Stimulated activated CD8-positive, alpha-beta memory T cell treated with anti-CD3 and anti-CD28 coated beads, Interleukin-2, amount 100 ng/mL, for 1 hour (primary cell): Measurements from ENCODE around the gene MAPK11.

Experiments used
- DNase-seq, 2 donors: peaks; one replicate each; pipeline ENCODE4 v3.0.0-alpha.2; 2020; ENCODE audit warnings: low read depth in 2 of 2

Gene MAPK11

GRCh38 chr22:50307890-50308596 lies 37.9 kb upstream of the MAPK11 start:
- no peak for DNase-seq

- DNase-seq = no peak
These were observed 36.9 kb upstream of the MAPK11 start, which contains the start of gene PLXNB2 for GRCh38 chr22:50306753-50307749. Gene PLXNB2, minus strand, starts transcription at chr22:50307646. Its CDS starts 17,062 bp downstream, at chr22:50290584.

DNA sequence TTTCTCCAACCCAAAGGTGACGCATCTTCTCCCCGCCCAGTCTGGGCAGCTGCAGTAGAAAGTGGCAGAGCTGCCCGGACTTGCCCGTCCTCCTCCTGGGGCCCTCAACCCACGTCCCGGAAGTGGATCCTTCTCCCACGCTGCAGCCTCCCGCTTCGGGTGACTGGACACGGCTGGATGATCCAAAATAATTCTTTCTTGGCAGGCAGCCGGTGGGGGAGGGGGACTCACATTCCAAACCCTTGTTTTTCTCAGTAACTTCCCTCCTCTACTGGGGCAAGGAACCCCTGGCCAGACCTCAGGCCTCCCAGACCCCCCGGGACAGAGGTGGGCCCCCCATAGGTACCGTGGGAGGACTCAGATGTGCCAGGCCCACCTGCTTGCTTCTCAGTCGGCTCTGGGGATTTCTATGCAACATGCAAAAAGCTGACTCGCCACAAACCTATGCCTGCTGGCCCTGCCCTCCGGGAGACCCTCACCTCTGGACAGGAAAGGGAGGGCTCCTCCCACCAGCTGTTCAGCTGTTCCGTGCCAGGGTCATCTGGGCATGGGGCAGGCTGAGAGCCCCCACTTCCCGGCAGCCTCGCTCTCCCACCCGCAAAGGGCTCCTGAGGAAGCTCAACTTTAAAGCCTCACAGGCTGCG lies 35.9 kb upstream of the MAPK11 start:
- no peak for DNase-seq

DNA sequence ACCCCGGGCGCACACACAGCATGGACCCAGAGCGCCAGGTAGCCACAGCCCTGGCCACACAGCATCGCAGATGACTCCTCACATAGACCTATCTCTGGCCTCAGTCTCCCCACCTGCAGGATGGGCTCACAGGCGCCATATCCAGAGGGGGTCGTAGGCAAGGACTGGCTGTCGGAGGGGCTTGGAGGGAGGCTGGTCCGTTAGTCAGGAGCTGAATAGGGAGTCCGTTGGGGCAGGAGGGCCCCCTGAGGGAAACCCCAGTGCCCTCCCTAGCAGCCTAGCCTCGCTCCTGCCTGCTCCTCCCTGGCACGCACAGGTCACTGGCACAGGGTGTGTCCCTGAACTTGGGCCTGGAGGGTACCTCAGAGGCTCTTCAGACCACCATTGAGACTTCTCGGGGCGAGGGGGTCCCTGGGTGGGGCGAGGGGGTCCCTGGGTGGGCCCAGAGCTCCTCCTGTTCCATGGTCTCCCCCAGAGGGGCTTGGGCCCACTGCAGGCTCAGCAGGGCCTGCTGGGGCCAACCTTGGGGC lies 35.3 kb upstream of the MAPK11 start:
- DNase-seq = no peak

- no peak for DNase-seq
These were observed 34.6 kb upstream of the MAPK11 start for GRCh38 chr22:50304528-50305392.

- DNase-seq = no peak
These were observed 33.8 kb upstream of the MAPK11 start for GRCh38 chr22:50303848-50304527.

DNA sequence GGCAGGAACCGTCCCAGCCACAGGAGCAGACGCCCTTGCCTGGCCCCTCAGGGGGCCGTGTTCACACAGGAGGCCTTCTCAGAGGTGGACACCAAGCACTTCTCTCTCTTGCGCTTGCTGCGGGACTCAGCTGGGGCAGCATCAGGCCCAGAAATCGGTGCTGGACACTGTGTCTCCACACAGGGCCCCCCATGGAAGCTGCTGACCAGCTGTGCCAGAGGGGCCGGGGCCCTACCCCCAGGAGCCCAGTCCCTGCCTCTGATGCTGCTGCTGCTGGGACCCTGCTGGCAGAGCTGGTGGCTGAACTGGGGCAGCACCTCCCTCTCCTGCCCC lies 33.3 kb upstream of the MAPK11 start:
- no peak for DNase-seq

GRCh38 chr22:50302564-50302963 lies 32.4 kb upstream of the MAPK11 start:
- no peak for DNase-seq

DNA sequence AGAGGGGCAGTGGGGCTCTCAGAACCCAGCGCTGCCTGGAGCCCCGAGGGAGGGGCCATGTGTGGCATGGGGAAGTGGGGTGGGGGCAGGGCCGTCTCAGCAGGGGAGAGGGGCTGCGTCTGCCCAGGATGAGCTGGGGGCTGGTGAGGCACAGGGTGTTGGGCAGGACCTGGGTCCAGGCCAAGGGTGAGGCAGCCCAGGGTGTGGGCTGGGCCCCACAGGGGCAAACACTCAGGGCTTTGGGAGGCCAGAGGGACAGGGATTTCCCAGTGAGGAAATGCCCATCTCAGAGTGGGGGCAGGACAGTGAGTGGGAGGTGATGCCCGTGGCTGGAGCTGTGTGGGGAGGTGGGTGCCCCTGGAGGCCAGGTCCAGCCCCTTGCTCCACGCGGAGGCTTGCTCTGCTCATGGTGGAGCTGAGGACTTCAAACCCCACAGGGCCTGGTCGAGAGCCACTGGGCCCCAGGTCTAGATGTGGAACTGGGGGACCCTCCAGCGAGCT lies 31.9 kb upstream of the MAPK11 start:
- DNase-seq = no peak

DNA sequence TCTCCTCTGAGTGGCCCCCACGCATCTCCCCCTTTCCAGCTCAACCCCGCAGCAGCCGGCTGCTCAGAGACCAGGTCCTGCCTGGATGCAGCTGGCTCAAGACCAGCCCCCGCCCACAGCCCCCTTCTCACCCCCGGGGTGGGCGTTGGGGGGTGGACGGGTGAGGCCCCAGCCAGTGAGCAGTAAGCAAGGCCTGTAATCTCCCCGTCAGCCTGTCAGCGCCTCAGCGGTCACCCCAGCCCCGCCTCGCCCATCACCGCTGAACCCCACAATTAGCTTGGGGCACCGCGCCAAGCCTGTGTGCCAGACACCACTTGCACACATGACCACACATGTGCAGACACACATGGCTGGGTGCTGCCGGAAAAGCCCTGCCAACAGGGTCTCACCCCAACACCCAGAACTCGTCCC lies 31.4 kb upstream of the MAPK11 start:
- DNase-seq = no peak

GRCh38 chr22:50300620-50301257 lies 30.6 kb upstream of the MAPK11 start:
- no peak for DNase-seq

- no peak for DNase-seq
These were observed 29.8 kb upstream of the MAPK11 start for GRCh38 chr22:50299785-50300619.

GRCh38 chr22:50298937-50299784 lies 29.0 kb upstream of the MAPK11 start:
- no peak for DNase-seq

DNA sequence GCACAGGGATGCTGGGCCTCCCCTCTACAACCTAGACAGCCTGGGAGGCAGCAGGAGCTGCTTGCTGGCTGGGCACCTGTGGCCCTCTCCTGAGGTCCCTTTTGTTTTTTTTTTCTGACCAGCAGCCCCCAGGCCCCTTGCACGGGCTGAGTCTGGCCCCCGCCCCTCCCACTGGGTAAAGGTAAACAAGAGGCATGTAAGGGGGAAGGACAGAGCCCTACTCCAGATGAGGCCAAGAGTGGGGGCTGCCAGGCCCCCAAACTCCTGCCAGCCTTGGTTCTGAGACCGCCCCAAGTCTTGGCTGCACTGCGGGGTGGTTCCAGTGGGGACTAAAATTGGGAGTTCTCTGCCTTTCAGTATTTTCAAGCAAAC lies 28.1 kb upstream of the MAPK11 start:
- no peak for DNase-seq

GRCh38 chr22:50297510-50298265 lies 27.5 kb upstream of the MAPK11 start:
- no peak for DNase-seq

- no peak for DNase-seq
These were observed 26.7 kb upstream of the MAPK11 start for GRCh38 chr22:50296658-50297490.

DNA sequence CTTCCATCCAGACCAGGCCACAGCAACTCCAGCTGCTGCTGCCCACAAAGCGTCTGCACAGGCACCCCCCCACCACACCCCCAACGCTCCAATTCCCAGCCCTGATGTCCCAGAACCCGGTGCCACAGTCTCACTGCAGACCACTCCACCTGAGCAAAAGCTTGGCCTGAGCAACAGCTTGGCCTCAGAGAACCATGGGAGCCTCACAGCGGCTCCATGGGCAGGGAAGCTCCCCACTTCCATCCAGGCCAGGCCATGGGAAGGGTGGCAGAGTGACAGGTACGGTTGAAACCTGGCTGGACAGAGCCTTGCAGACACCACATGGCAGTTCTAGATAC lies 24.1 kb upstream of the MAPK11 start:
- DNase-seq = no peak
